PC-9 (cell line): ENCODE results near the gene ANKRD11. TPM values are rescaled to one million over a fixed set of nuclear protein-coding genes. Genes with fewer than 3 reads are reported as not detected.
"Not testable (repeated sequence)": the region's sequence is repeated elsewhere in the genome, so short reads cannot be mapped to it uniquely, and the experiment has no call there.

Source experiments
- BruUV-seq: library from RNA; stranded (reverse); fragments of 400-500 nt; replicated peaks from 2 replicates; lab custom pipeline; 2021; lab: Mats Ljungman, UMichigan
- CTCF ChIA-PET: fragments of 300-600 bp; sonication (Branson Sonifier 250); formaldehyde crosslinking; loops from one replicate; lab custom pipeline; 2022; ENCODE audit warnings: antibody characterized with exemption; lab: Charles Lee
- POLR2A ChIA-PET: fragments of 300-600 bp; sonication (Branson Sonifier 250); formaldehyde crosslinking; loops from one replicate; lab custom pipeline; 2022; ENCODE audit warnings: antibody characterized with exemption; ENCODE audit not compliant: unreplicated experiment; lab: Charles Lee
- DNase-seq, 2 experiments: peaks; one replicate each; pipeline versions ENCODE4 v3.0.0 to v3.0.0-alpha.2; 2015 to 2022; ENCODE audit warnings: mixed read lengths in 1 of 2
- H2AFZ ChIP-seq: fragments of 200-600 bp; sonication (generic); 2 replicates; pipeline ENCODE4 v1.8.1; 2017; ENCODE audit warnings: antibody characterized with exemption
- H3F3A ChIP-seq: fragments of 200-600 bp; sonication (generic); 2 replicates; pipeline ENCODE4 v1.8.1; 2017; ENCODE audit warnings: antibody characterized with exemption, mild to moderate bottlenecking, low read depth; ENCODE audit not compliant: insufficient read depth
- H3K27ac ChIP-seq: fragments of 200-600 bp; sonication (generic); 2 replicates; pipeline ENCODE4 v1.6.1; 2016; ENCODE audit warnings: mixed run types
- H3K27me3 ChIP-seq: fragments of 200-600 bp; sonication (generic); 2 replicates; pipeline ENCODE4 v1.6.1; 2016; ENCODE audit warnings: low read depth, mixed run types; ENCODE audit not compliant: insufficient read depth
- H3K36me3 ChIP-seq: fragments of 200-600 bp; sonication (generic); 2 replicates; pipeline ENCODE4 v1.6.1; 2016; ENCODE audit warnings: low read depth, mixed run types
- H3K4me1 ChIP-seq: fragments of 200-600 bp; sonication (generic); replicated peaks from 2 replicates; pipeline ENCODE4 v1.6.1; 2016; ENCODE audit warnings: mixed run types; ENCODE audit not compliant: insufficient read depth
- H3K4me2 ChIP-seq: fragments of 200-600 bp; sonication (generic); 2 replicates; pipeline ENCODE4 v1.6.1; 2017; ENCODE audit warnings: mixed run types
- H3K4me3 ChIP-seq: fragments of 200-600 bp; sonication (generic); 2 replicates; pipeline ENCODE4 v1.6.1; 2016; ENCODE audit warnings: mixed run types
- H3K79me2 ChIP-seq: fragments of 200-600 bp; sonication (generic); 2 replicates; pipeline ENCODE4 v1.6.1; 2017; ENCODE audit warnings: low read depth, mixed run types
- H3K9me2 ChIP-seq: fragments of 200-600 bp; sonication (generic); 2 replicates; pipeline ENCODE4 v1.8.1; 2017; ENCODE audit warnings: mild to moderate bottlenecking; ENCODE audit not compliant: insufficient read depth
- H3K9me3 ChIP-seq: fragments of 200-600 bp; sonication (generic); 2 replicates; pipeline ENCODE4 v1.8.1; 2016; ENCODE audit warnings: low read depth; ENCODE audit not compliant: insufficient read depth
- H4K20me1 ChIP-seq: fragments of 200-600 bp; sonication (generic); 2 replicates; pipeline ENCODE4 v1.8.1; 2017; ENCODE audit not compliant: insufficient read depth
- EZH2 ChIP-seq: fragments of 200-600 bp; sonication (generic); IDR thresholded peaks from 2 replicates; pipeline ENCODE4 v1.8.0; 2017; ENCODE audit warnings: antibody characterized with exemption, low read depth
- intact Hi-C: fragments of 100-400 bp; cut with micrococcal nuclease; formaldehyde crosslinking; loops from one replicate; pipeline ENCODE4 v1.10.0; 2022; ENCODE audit not compliant: unreplicated experiment
- total RNA-seq: library from RNA; stranded (reverse); gene quantifications from 2 replicates; pipeline ENCODE4 v1.2.3, GENCODE V29; 2021
- TF ChIP-seq, protein P1 (sequence below): fragments of 200-600 bp; sonication (generic); conservative IDR thresholded peaks from 2 replicates; pipeline ENCODE4 v1.6.1; 2017; ENCODE audit warnings: mixed run types, antibody characterized with exemption, mild to moderate bottlenecking, moderate library complexity

ANKRD11 gene
- total RNA-seq, 1 experiment from 2014 or later: 220 TPM

DNA sequence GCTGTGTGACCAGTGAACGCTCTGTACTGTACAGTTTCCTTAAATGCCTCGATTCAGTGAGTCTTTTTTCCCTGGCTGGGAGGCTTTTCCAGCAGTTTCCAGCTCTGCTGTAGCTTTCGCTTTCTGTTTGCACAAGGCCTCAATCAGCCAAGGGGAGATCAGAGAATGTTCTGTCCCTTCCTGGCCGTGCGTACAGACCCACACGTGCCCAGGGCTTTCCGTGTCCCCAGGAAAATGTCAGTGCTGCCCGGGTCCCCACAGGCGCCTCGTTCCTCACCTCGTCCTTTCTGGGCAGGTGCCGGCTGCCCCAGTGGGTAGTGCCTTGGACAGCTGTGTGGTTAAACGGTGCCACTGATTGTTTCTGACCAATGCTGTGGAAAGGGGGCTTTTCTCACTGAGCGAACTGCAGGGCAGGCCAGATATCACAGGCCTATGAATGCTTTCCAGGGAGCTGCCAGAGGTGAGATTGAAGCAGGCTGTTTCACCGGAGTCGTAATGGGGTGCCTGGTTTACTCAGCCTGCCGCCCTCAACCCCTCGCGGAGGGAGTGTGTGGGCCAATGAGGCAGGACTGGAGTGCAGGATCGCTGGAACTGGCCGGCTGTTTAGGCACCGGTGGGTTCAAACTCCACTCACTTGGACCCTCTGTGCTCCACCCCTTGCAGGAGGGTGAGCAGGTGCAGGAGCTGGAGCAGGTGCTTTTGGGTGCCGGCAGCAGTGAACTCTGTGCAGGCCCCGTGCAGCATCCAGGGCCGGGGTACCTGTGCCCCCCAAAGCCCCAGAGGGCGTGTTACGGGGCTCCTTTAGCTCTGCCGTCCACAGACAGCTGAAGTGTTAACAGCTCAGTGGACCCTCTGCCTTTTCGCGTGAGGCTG is 228.4 kb downstream of the ANKRD11 start:
- Histone ChIP-seq H3K4me1 (no peaks in the 10 kb centered on the region), H3K79me2 (no peaks in the 10 kb centered on the region), H2AFZ (no peak overlapping the region), H3K4me3 (no peak overlapping the region), H3K9me2 (no peaks in the 10 kb centered on the region), H3K36me3 (no peaks in the 10 kb centered on the region), H3F3A (peaks cover 14% of the 10 kb centered on the region; the same call in 1 of the 2 replicates), H4K20me1 (peaks cover 13% of the 10 kb centered on the region), H3K4me2 (no peak overlapping the region), H3K27ac (no peak overlapping the region), H3K27me3 (no peaks in the 10 kb centered on the region), H3K9me3 (no peaks in the 10 kb centered on the region)
- no peak for DNase-seq
- intact Hi-C loops: no loop called here
- TF ChIP-seq, protein P1, sequence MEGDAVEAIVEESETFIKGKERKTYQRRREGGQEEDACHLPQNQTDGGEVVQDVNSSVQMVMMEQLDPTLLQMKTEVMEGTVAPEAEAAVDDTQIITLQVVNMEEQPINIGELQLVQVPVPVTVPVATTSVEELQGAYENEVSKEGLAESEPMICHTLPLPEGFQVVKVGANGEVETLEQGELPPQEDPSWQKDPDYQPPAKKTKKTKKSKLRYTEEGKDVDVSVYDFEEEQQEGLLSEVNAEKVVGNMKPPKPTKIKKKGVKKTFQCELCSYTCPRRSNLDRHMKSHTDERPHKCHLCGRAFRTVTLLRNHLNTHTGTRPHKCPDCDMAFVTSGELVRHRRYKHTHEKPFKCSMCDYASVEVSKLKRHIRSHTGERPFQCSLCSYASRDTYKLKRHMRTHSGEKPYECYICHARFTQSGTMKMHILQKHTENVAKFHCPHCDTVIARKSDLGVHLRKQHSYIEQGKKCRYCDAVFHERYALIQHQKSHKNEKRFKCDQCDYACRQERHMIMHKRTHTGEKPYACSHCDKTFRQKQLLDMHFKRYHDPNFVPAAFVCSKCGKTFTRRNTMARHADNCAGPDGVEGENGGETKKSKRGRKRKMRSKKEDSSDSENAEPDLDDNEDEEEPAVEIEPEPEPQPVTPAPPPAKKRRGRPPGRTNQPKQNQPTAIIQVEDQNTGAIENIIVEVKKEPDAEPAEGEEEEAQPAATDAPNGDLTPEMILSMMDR: no peak
- no peak for TF ChIP-seq EZH2
- no TSS peak for BruUV-seq
- ChIA-PET POLR2A (no interaction called here), CTCF (no interaction called here)

GRCh38 chr16:89259901-89260300 is 230.5 kb downstream of the ANKRD11 start:
- H3K27me3 ChIP-seq, H3F3A ChIP-seq, H3K36me3 ChIP-seq, H3K4me1 ChIP-seq, H2AFZ ChIP-seq, H4K20me1 ChIP-seq, H3K4me2 ChIP-seq, DNase-seq, BruUV-seq, intact Hi-C loops, H3K4me3 ChIP-seq, H3K9me3 ChIP-seq, CTCF ChIA-PET, H3K79me2 ChIP-seq, H3K9me2 ChIP-seq, H3K27ac ChIP-seq: not testable (repeated sequence)
- POLR2A ChIA-PET: interaction anchor here (0.5 kb wide), 1 partner anchor 648 kb away, joined by 15 read pairs; no protein-coding TSS in a partner anchor

DNA sequence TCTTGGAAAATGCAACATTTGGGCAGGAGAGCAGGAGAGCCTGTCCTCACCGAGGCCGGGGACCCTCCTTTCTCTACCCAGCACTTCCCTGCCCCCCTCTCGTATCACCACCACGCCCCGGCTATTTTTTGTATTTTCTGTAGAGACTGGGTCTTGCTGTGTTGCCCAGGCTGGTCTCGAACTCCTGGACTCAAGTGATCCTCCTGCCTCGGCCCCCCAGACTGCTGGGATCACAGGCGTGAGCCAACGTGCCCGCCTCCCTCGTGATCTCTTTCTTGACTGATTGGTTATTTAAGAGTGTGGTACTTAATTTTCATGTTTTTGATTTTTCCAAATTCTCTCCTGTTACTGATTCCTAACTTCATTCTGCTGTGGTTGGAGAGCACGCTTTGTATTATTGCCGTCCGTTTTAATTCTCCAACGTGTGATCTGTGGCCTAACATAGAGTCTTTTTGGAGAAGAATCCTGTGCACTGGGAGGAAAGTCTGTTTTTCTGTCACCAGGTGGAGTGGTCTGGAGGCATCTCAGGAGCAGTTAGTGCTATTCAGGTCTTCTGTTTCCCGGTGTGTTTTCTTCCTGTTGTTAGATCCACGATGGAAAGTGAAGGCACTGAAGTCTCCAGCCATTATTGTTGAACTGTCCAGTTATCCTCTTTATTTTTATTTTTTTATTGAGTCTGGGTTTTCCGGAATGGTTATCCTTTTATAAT is 232.4 kb downstream of the ANKRD11 start:
- BruUV-seq: no TSS peak
- H3K9me3 ChIP-seq: no peaks in the 10 kb centered on the region
- no peaks in the 10 kb centered on the region for H3K79me2 ChIP-seq
- intact Hi-C loops: no loop called here
- no peak for DNase-seq
- no peaks in the 10 kb centered on the region for H3K9me2 ChIP-seq
- H4K20me1 ChIP-seq: no peaks in the 10 kb centered on the region
- H3K27ac ChIP-seq: no peak overlapping the region
- ChIA-PET POLR2A (no interaction called here), CTCF (no interaction called here)
- no peak for TF ChIP-seq EZH2
- TF ChIP-seq, protein P1: no peak
- no peaks in the 10 kb centered on the region for H3K36me3 ChIP-seq
- no peaks in the 10 kb centered on the region for H3K4me1 ChIP-seq
- H3F3A ChIP-seq: peaks cover 7% of the 10 kb centered on the region; the same call in 1 of the 2 replicates
- no peak overlapping the region for H2AFZ ChIP-seq
- H3K4me3 ChIP-seq: peak overlapping the region; percentile 33; the same call in 1 of the 2 replicates
- H3K27me3 ChIP-seq: no peaks in the 10 kb centered on the region
- H3K4me2 ChIP-seq: peak overlapping the region; percentile 70
